Common myeloid progenitor, CD34-positive (primary cell): ENCODE measurements around the gene ARPP21.

ENCODE experiments used
- CTCF ChIA-PET: fragments of 350-600 bp; sonication (Branson Sonifier 250); formaldehyde crosslinking; loops from one replicate; lab custom pipeline; 2021; ENCODE audit warnings: antibody characterized with exemption; lab: Charles Lee
- POLR2A ChIA-PET: fragments of 350-600 bp; sonication (Branson Sonifier 250); formaldehyde crosslinking; loops from one replicate; lab custom pipeline; 2021; ENCODE audit warnings: antibody characterized with exemption; lab: Charles Lee
- DNase-seq, 3 donors: peaks; one replicate each; pipeline versions ENCODE4 v3.0.0 to v3.0.0-alpha.2; 2013
- H3K27ac ChIP-seq, 2 experiments: 1 replicate in 1 of 2; 2 replicates in 1 of 2; pipeline ENCODE4 v1.7.0; 2013; ENCODE audit warnings: inconsistent platforms in 2 of 2, low read length in 2 of 2, mild to moderate bottlenecking in 2 of 2, low read depth in 1 of 2, moderate library complexity in 1 of 2; ENCODE audit not compliant: severe bottlenecking in 2 of 2, insufficient read depth in 1 of 2, poor library complexity in 1 of 2
- H3K27me3 ChIP-seq, 5 experiments: replicated peaks in 2 of 5; 1 replicate in 3 of 5; 2 replicates in 2 of 5; pipeline versions ENCODE4 v1.6.1 to v1.7.0; 2013; ENCODE audit warnings: low read length in 4 of 5, mild to moderate bottlenecking in 2 of 5, moderate library complexity in 2 of 5, inconsistent platforms in 1 of 5; ENCODE audit not compliant: insufficient read depth in 5 of 5, control insufficient read depth in 4 of 5
- H3K36me3 ChIP-seq, 4 experiments: 1 replicate in 2 of 4; 2 replicates in 2 of 4; pipeline versions ENCODE4 v1.6.1 to v1.7.0; 2013; ENCODE audit warnings: low read length in 3 of 4, control low read depth in 1 of 4, mild to moderate bottlenecking in 1 of 4; ENCODE audit not compliant: control insufficient read depth in 4 of 4, insufficient read depth in 4 of 4
- H3K4me1 ChIP-seq, 4 experiments: 1 replicate in 3 of 4; 2 replicates in 1 of 4; pipeline versions ENCODE4 v1.6.1 to v1.7.1; 2013; ENCODE audit warnings: low read length in 3 of 4, mild to moderate bottlenecking in 3 of 4, control low read depth in 1 of 4, inconsistent platforms in 1 of 4, moderate library complexity in 1 of 4; ENCODE audit not compliant: control insufficient read depth in 4 of 4, insufficient read depth in 4 of 4; ENCODE audit errors: control extremely low read depth in 1 of 4
- H3K4me3 ChIP-seq, 7 experiments: 1 replicate in 4 of 7; 2 replicates in 3 of 7; pipeline versions ENCODE4 v1.5.1 to v1.7.0; 2013; ENCODE audit warnings: mild to moderate bottlenecking in 7 of 7, low read length in 6 of 7, moderate library complexity in 6 of 7, inconsistent platforms in 2 of 7, low read depth in 2 of 7, control low read depth in 1 of 7; ENCODE audit not compliant: insufficient read depth in 4 of 7, control insufficient read depth in 1 of 7; ENCODE audit errors: extremely low read depth in 1 of 7
- H3K9me3 ChIP-seq, 5 experiments: 1 replicate in 4 of 5; 2 replicates in 1 of 5; pipeline versions ENCODE4 v1.6.1 to v1.7.1; 2013; ENCODE audit warnings: low read length in 4 of 5, mild to moderate bottlenecking in 2 of 5, inconsistent platforms in 1 of 5, low read depth in 1 of 5, moderate library complexity in 1 of 5; ENCODE audit not compliant: control insufficient read depth in 4 of 5, insufficient read depth in 2 of 5; ENCODE audit errors: control extremely low read depth in 1 of 5
- WGBS: methylation state at CpG from one replicate; pipeline ENCODE4 v1.1.5; 2013; ENCODE audit not compliant: insufficient coverage; 5-methylcytosine and 5-hydroxymethylcytosine counted together

Gene ARPP21

DNA sequence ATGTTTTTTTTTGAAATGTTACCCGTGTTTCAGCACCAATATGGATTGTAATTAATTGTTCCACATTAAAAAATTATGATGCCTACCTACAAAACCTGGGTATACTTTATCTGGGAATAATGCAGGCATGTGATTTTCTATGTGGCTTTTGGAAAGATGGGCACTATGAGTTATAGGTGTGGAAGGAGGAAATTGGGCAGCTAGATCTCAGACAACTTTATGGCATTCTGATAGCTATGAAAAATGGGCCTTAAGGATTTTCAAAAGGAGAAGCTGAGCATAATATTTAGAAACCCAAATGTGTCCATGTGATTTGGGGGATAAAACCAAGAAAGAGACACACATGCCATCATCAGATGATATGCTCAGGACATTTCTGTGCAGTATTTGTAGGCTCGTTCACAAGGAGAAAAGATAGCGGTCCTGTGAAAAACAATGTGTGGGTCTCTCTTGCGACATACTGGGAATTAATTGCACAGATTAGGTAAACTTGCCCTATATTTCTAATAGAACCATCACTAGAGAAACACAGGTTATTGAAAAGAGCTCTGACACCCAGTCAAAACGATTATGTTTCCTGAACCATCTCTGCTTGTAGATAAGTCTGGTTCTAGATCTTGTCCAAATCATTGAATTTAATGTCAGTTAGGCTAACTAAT, 35.3 kb downstream of the ARPP21 start:
- H3K4me3 ChIP-seq = no peak overlapping the region
- no peaks in the 10 kb centered on the region for H3K9me3 ChIP-seq
- WGBS = 100% methylated on average over 3 of the region's 5 CpGs
- no peaks in the 10 kb centered on the region for H3K4me1 ChIP-seq
- DNase-seq = no peak
- POLR2A ChIA-PET = no interaction called here
- CTCF ChIA-PET = interaction anchor here (0.7 kb wide), 1 partner anchor 10 kb away, joined by 3 read pairs; no protein-coding TSS in a partner anchor
- no peaks in the 10 kb centered on the region for H3K27me3 ChIP-seq
- no peaks in the 10 kb centered on the region for H3K36me3 ChIP-seq
- no peak overlapping the region for H3K27ac ChIP-seq

GRCh38 chr3:35675206-35675605, 35.9 kb downstream of the ARPP21 start:
- H3K4me1 ChIP-seq = peaks cover 0 to 6% (median 3%) of the 10 kb centered on the region in 4 experiments
- DNase-seq = no peak
- ChIA-PET CTCF (interaction anchor here (0.7 kb wide), 1 partner anchor 11 kb away, joined by 3 read pairs; no protein-coding TSS in a partner anchor), POLR2A (no interaction called here)
- WGBS = 100% methylated on average over 1 of the region's 1 CpG
- H3K27ac ChIP-seq = no peak overlapping the region
- H3K27me3 ChIP-seq = no peaks in the 10 kb centered on the region
- no peaks in the 10 kb centered on the region for H3K36me3 ChIP-seq
- H3K4me3 ChIP-seq = no peak overlapping the region
- no peaks in the 10 kb centered on the region for H3K9me3 ChIP-seq

DNA sequence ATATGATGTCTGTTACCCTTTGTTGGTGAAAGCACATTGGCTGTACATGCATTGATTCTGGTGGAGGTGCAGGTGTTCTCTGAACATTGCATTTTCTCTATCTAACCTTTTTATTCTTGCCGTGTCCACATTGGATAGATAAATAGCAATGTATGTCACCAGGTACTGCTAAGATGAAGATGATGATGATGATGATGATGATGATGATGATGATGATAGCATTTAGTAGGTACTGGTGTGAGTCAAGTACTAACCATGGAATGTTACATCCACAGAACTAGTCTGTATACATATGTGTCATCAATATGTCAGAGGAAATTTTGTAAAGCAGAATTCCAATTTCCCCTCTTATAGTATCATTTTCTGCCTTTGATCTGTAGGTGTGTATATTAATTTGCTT, 36.3 kb downstream of the ARPP21 start:
- CTCF ChIA-PET = no interaction called here
- peaks cover under 1 to 10% (median 7%) of the 10 kb centered on the region in 4 experiments for H3K4me1 ChIP-seq
- DNase-seq = no peak
- H3K9me3 ChIP-seq = no peaks in the 10 kb centered on the region
- no peak overlapping the region for H3K4me3 ChIP-seq
- no CpG with 5 or more reads among the region's 1 CpG for WGBS
- no peaks in the 10 kb centered on the region for H3K36me3 ChIP-seq
- H3K27ac ChIP-seq = no peak overlapping the region
- POLR2A ChIA-PET = no interaction called here
- no peaks in the 10 kb centered on the region for H3K27me3 ChIP-seq

DNA sequence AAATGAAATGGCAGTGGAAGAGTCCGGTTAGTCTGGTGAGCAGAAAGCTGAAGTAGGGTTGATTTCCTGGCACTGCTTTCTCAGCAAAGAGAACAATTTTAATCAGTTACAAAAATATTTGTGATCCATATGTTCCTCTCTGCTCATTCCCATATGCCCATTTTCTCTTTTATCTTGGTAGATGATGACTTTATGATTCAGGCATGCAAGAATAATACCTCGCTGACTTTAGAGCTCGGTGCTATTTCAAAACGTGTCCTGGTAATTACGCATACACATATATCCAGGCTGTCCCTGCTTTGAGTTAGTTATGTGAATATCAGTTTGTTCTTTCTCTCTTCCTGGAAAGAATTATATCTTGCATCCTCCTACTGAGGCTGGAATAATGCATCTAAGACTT, 38.5 kb downstream of the ARPP21 start:
- no peaks in the 10 kb centered on the region for H3K9me3 ChIP-seq
- H3K4me1 ChIP-seq = peaks cover 7 to 20% (median 15%) of the 10 kb centered on the region in 4 experiments
- POLR2A ChIA-PET = no interaction called here
- no peaks in the 10 kb centered on the region for H3K36me3 ChIP-seq
- no peak for DNase-seq
- no peaks in the 10 kb centered on the region for H3K27me3 ChIP-seq
- CTCF ChIA-PET = no interaction called here
- WGBS = 100% methylated on average over 1 of the region's 5 CpGs
- H3K4me3 ChIP-seq = no peak overlapping the region
- no peak overlapping the region for H3K27ac ChIP-seq

- no peaks in the 10 kb centered on the region for H3K36me3 ChIP-seq
- CTCF ChIA-PET = no interaction called here
- H3K4me3 ChIP-seq = no peak overlapping the region
- DNase-seq = no peak
- peaks cover 7 to 23% (median 15%) of the 10 kb centered on the region in 4 experiments for H3K4me1 ChIP-seq
- no peak overlapping the region for H3K27ac ChIP-seq
- 98% methylated on average over 4 of the region's 7 CpGs for WGBS
- H3K9me3 ChIP-seq = no peaks in the 10 kb centered on the region
- H3K27me3 ChIP-seq = no peaks in the 10 kb centered on the region
- POLR2A ChIA-PET = no interaction called here
These were observed 39.4 kb downstream of the ARPP21 start for GRCh38 chr3:35678643-35679161.

GRCh38 chr3:35679409-35680080, 40.2 kb downstream of the ARPP21 start:
- no peaks in the 10 kb centered on the region for H3K27me3 ChIP-seq
- ChIA-PET POLR2A (no interaction called here), CTCF (no interaction called here)
- no peaks in the 10 kb centered on the region for H3K36me3 ChIP-seq
- over 99% methylated on average over 9 of the region's 14 CpGs for WGBS
- no peak for DNase-seq
- H3K4me3 ChIP-seq = no peak overlapping the region
- H3K27ac ChIP-seq = no peak overlapping the region
- no peaks in the 10 kb centered on the region for H3K9me3 ChIP-seq
- H3K4me1 ChIP-seq = peaks cover 7 to 23% (median 15%) of the 10 kb centered on the region in 4 experiments
